H9 (cell line): ENCODE data around the gene MEIS2. TPM values are rescaled to one million over a fixed set of nuclear protein-coding genes. Genes with fewer than 3 reads are reported as not detected.

Source experiments
- DNase-seq: peaks from one replicate; pipeline ENCODE4 v3.0.0-alpha.2; 2017
- H2AFZ ChIP-seq: one replicate; pipeline ENCODE4 v1.6.1; 2013; ENCODE audit warnings: mild to moderate bottlenecking, low read length, control low read depth, moderate library complexity
- H2AK5ac ChIP-seq: 2 replicates; pipeline ENCODE4 v1.6.1; 2013; ENCODE audit warnings: low read length, control low read depth, mixed read lengths; ENCODE audit not compliant: insufficient read length
- H2BK120ac ChIP-seq: one replicate; pipeline ENCODE4 v1.6.1; 2013; ENCODE audit warnings: low read depth, mild to moderate bottlenecking, low read length, control low read depth, inconsistent platforms; ENCODE audit not compliant: poor library complexity, severe bottlenecking
- H2BK12ac ChIP-seq: 2 replicates; pipeline ENCODE4 v1.6.1; 2013; ENCODE audit warnings: low read length, control low read depth, mixed read lengths, low read depth; ENCODE audit not compliant: insufficient read length
- H2BK15ac ChIP-seq: 2 replicates; pipeline ENCODE4 v1.6.1; 2013; ENCODE audit warnings: low read depth, low read length, control low read depth
- H2BK20ac ChIP-seq: one replicate; pipeline ENCODE4 v1.6.1; 2013; ENCODE audit warnings: low read depth, mild to moderate bottlenecking, low read length, control low read depth, inconsistent platforms; ENCODE audit not compliant: poor library complexity, severe bottlenecking
- H2BK5ac ChIP-seq: 2 replicates; pipeline ENCODE4 v1.6.1; 2013; ENCODE audit warnings: low read length, control low read depth, mixed read lengths; ENCODE audit not compliant: insufficient read length
- H3K14ac ChIP-seq: 2 replicates; pipeline ENCODE4 v1.6.1; 2013; ENCODE audit warnings: low read length, control low read depth; ENCODE audit not compliant: insufficient read depth
- H3K18ac ChIP-seq: 2 replicates; pipeline ENCODE4 v1.6.1; 2013; ENCODE audit warnings: low read depth, mild to moderate bottlenecking, mixed read lengths, low read length, control low read depth; ENCODE audit not compliant: insufficient read length
- H3K23ac ChIP-seq: 2 replicates; pipeline ENCODE4 v1.6.1; 2013; ENCODE audit warnings: low read length, control low read depth, mixed read lengths, low read depth; ENCODE audit not compliant: insufficient read length
- H3K23me2 ChIP-seq: 2 replicates; pipeline ENCODE4 v1.6.1; 2013; ENCODE audit warnings: low read depth, mild to moderate bottlenecking, mixed read lengths, low read length, control low read depth; ENCODE audit not compliant: insufficient read length, poor library complexity, severe bottlenecking
- H3K27ac ChIP-seq: 2 replicates; pipeline ENCODE4 v1.5.1; 2013; ENCODE audit warnings: low read length, control low read depth, mixed read lengths, low read depth; ENCODE audit not compliant: insufficient read length
- H3K27me3 ChIP-seq: 2 replicates; pipeline ENCODE4 v1.6.1; 2013; ENCODE audit warnings: low read length, control low read depth, inconsistent platforms; ENCODE audit not compliant: insufficient read depth
- H3K4ac ChIP-seq: 2 replicates; pipeline ENCODE4 v1.6.1; 2013; ENCODE audit warnings: low read depth, mild to moderate bottlenecking, control low read depth, inconsistent platforms, low read length, moderate library complexity
- H3K4me1 ChIP-seq: 2 replicates; pipeline ENCODE4 v1.6.1; 2013; ENCODE audit warnings: low read length, control low read depth, inconsistent platforms; ENCODE audit not compliant: insufficient read depth
- H3K4me2 ChIP-seq: 2 replicates; pipeline ENCODE4 v1.6.1; 2013; ENCODE audit warnings: low read length, control low read depth, mixed read lengths; ENCODE audit not compliant: insufficient read length, insufficient read depth
- H3K56ac ChIP-seq: 2 replicates; pipeline ENCODE4 v1.6.1; 2013; ENCODE audit warnings: low read depth, mild to moderate bottlenecking, mixed read lengths, low read length, control low read depth; ENCODE audit not compliant: insufficient read length
- H3K79me1 ChIP-seq: 2 replicates; pipeline ENCODE4 v1.6.1; 2013; ENCODE audit warnings: low read depth, mild to moderate bottlenecking, moderate library complexity, low read length, control low read depth, inconsistent platforms; ENCODE audit not compliant: insufficient read depth, poor library complexity, severe bottlenecking
- H3K79me2 ChIP-seq: 2 replicates; pipeline ENCODE4 v1.6.1; 2013; ENCODE audit warnings: low read length, control low read depth, inconsistent platforms; ENCODE audit not compliant: insufficient read depth
- H3K9ac ChIP-seq: 2 replicates; pipeline ENCODE4 v1.6.1; 2013; ENCODE audit warnings: low read length, control low read depth, mixed read lengths; ENCODE audit not compliant: insufficient read length; ENCODE audit errors: extremely low read depth
- H3K9me3 ChIP-seq: one replicate; pipeline ENCODE4 v1.6.1; 2013; ENCODE audit warnings: low read depth, low read length, inconsistent platforms; ENCODE audit not compliant: control insufficient read depth
- H3T11ph ChIP-seq: one replicate; pipeline ENCODE4 v1.6.1; 2013; ENCODE audit warnings: mild to moderate bottlenecking, low read length, control low read depth, inconsistent platforms
- H4K20me1 ChIP-seq: one replicate; pipeline ENCODE4 v1.6.1; 2013; ENCODE audit not compliant: control insufficient read depth, insufficient read length, insufficient read depth
- H4K5ac ChIP-seq: 2 replicates; pipeline ENCODE4 v1.6.1; 2013; ENCODE audit warnings: low read depth, mild to moderate bottlenecking, mixed read lengths, low read length, control low read depth; ENCODE audit not compliant: insufficient read length
- H4K8ac ChIP-seq: replicated peaks from 2 replicates; pipeline ENCODE4 v1.6.1; 2013; ENCODE audit warnings: low read length, control low read depth, mixed read lengths, low read depth; ENCODE audit not compliant: insufficient read length
- H4K91ac ChIP-seq: 2 replicates; pipeline ENCODE4 v1.6.1; 2013; ENCODE audit warnings: low read depth, mild to moderate bottlenecking, moderate library complexity, mixed read lengths, low read length, control low read depth; ENCODE audit not compliant: insufficient read length
- H3K27ac Mint-ChIP-seq, 3 experiments: 2 replicates in 2 of 3; 3 replicates in 1 of 3; pipeline ENCODE4 v1.8.0; 2020 to 2021; ENCODE audit warnings: mixed read lengths in 3 of 3, mild to moderate bottlenecking in 1 of 3, moderate library complexity in 1 of 3
- H3K27me3 Mint-ChIP-seq: 2 replicates; pipeline ENCODE4 v1.8.0; 2021; ENCODE audit warnings: low read depth, mild to moderate bottlenecking, moderate library complexity, mixed read lengths
- H3K36me3 Mint-ChIP-seq, 3 experiments: 2 replicates in 2 of 3; 3 replicates in 1 of 3; pipeline ENCODE4 v1.8.0; 2020 to 2021; ENCODE audit warnings: low read depth in 3 of 3, mixed read lengths in 3 of 3; ENCODE audit not compliant: insufficient read depth in 1 of 3
- H3K4me1 Mint-ChIP-seq, 2 experiments: 2 replicates each; pipeline ENCODE4 v1.8.0; 2020; ENCODE audit warnings: mixed read lengths in 2 of 2
- H3K4me3 Mint-ChIP-seq, 2 experiments: 2 replicates in 1 of 2; 3 replicates in 1 of 2; pipeline ENCODE4 v1.8.0; 2020 to 2021; ENCODE audit warnings: mild to moderate bottlenecking in 2 of 2, mixed read lengths in 2 of 2, moderate library complexity in 1 of 2
- H3K9me3 Mint-ChIP-seq, 2 experiments: 2 replicates in 1 of 2; 3 replicates in 1 of 2; pipeline ENCODE4 v1.8.0; 2020; ENCODE audit warnings: mild to moderate bottlenecking in 2 of 2, mixed read lengths in 2 of 2, moderate library complexity in 1 of 2
- CTCF ChIP-seq: fragments of 200-600 bp; sonication (generic); conservative IDR thresholded peaks from 3 replicates; pipeline ENCODE4 v1.8.0; 2021; ENCODE audit warnings: antibody characterized with exemption, mild to moderate bottlenecking
- WGBS: extraction: QIAGEN DNeasy Blood & Tissue Kit; methylation state at CpG from one replicate; pipeline ENCODE4 v1.1.7; 2013; ENCODE audit warnings: missing lambda C conversion rate, low lambda C conversion rate, mixed read lengths; ENCODE audit not compliant: insufficient read length; ENCODE audit errors: extremely low coverage; 5-methylcytosine and 5-hydroxymethylcytosine counted together
- total RNA-seq: library from RNA; stranded (reverse); gene quantifications from 2 replicates; pipeline ENCODE4 v1.2.1, GENCODE V29; 2021

MEIS2 gene
- total RNA-seq, 1 experiment from 2014 or later: 0.35 TPM

- no peak overlapping the region for H4K8ac ChIP-seq
- H2AFZ ChIP-seq: no peak overlapping the region
- no peak overlapping the region for H3K4me2 ChIP-seq
- no peaks in the 10 kb centered on the region for H3K79me1 ChIP-seq
- H3K79me2 ChIP-seq: no peaks in the 10 kb centered on the region
- no peak overlapping the region for H2AK5ac ChIP-seq
- Mint-ChIP-seq H3K27me3 (peaks cover 2% of the 10 kb centered on the region), H3K27ac (no peak overlapping the region), H3K4me3 (no peak overlapping the region), H3K36me3 (peaks cover 0 to 4% (median 0%) of the 10 kb centered on the region in 3 experiments; a peak in 2 of 7 replicates), H3K9me3 (no peaks in the 10 kb centered on the region; a peak in 1 of 5 replicates), H3K4me1 (peaks cover 0 to 4% of the 10 kb centered on the region in 2 experiments; a peak in 2 of 4 replicates)
- no peaks in the 10 kb centered on the region for H3K9me3 ChIP-seq
- no peak overlapping the region for H4K91ac ChIP-seq
- H3T11ph ChIP-seq: no peak overlapping the region
- H3K27ac ChIP-seq: no peak overlapping the region
- DNase-seq: no peak
- H2BK12ac ChIP-seq: no peak overlapping the region
- H3K14ac ChIP-seq: no peak overlapping the region
- no peak overlapping the region for H3K18ac ChIP-seq
- no peak overlapping the region for H3K4ac ChIP-seq
- H2BK120ac ChIP-seq: no peak overlapping the region
- no peak overlapping the region for H2BK15ac ChIP-seq
- no peak overlapping the region for H3K56ac ChIP-seq
- no peak overlapping the region for H3K23ac ChIP-seq
- no peaks in the 10 kb centered on the region for H3K4me1 ChIP-seq
- H4K5ac ChIP-seq: no peak overlapping the region
- no peaks in the 10 kb centered on the region for H3K27me3 ChIP-seq
- H4K20me1 ChIP-seq: no peaks in the 10 kb centered on the region
- H2BK5ac ChIP-seq: no peak overlapping the region
- no peaks in the 10 kb centered on the region for H3K23me2 ChIP-seq
- H3K9ac ChIP-seq: no peak overlapping the region
- WGBS: no CpG with 5 or more reads among the region's 2 CpGs
- no peak for TF ChIP-seq CTCF
- H2BK20ac ChIP-seq: no peak overlapping the region
Measured at GRCh38 chr15:36860792-36861191, 239.6 kb downstream of the MEIS2 start.
